ENCODE results near the gene MAML3.

DNA sequence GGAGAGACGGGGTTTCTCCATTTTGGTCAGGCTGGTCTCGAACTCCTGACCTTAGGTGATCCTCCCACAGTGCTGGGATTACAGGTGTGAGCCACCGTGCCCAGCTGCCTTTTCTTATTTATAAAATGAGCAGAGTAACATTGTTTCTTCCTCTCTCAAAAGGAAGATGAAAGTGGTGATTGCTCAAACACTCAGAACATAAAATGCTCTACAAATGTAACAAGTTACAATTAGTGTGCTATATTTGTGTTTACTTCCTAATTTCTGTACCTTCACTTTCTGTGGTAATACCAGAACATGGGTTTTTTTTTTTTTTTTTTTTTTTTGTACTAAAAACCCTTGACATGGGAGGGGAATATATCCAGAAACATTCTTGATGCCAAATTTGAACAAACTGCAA, 290.5 kb downstream of the MAML3 start:
- TF ChIP-seq, protein P1, sequence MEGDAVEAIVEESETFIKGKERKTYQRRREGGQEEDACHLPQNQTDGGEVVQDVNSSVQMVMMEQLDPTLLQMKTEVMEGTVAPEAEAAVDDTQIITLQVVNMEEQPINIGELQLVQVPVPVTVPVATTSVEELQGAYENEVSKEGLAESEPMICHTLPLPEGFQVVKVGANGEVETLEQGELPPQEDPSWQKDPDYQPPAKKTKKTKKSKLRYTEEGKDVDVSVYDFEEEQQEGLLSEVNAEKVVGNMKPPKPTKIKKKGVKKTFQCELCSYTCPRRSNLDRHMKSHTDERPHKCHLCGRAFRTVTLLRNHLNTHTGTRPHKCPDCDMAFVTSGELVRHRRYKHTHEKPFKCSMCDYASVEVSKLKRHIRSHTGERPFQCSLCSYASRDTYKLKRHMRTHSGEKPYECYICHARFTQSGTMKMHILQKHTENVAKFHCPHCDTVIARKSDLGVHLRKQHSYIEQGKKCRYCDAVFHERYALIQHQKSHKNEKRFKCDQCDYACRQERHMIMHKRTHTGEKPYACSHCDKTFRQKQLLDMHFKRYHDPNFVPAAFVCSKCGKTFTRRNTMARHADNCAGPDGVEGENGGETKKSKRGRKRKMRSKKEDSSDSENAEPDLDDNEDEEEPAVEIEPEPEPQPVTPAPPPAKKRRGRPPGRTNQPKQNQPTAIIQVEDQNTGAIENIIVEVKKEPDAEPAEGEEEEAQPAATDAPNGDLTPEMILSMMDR (IDR thresholded peaks at IDR 0.05), result no peak
- TF ChIP-seq POLR2A (IDR thresholded peaks at IDR 0.05) (no peak), EP300 (IDR thresholded peaks at IDR 0.05) (no peak)
